HEK293T (cell line): ENCODE results near the gene CHST15.

ENCODE experiments used
- ELF4 ChIP-seq: fragments of 450-650 bp; IDR thresholded peaks from 2 replicates; pipeline ENCODE4 v1.6.1; 2017; ENCODE audit warnings: antibody characterized with exemption
- FOXM1 ChIP-seq: fragments of 450-650 bp; IDR thresholded peaks from 2 replicates; pipeline ENCODE4 v1.6.1; 2017; ENCODE audit warnings: mild to moderate bottlenecking, borderline replicate concordance
- HDGF ChIP-seq: fragments of 450-650 bp; IDR thresholded peaks from 2 replicates; pipeline ENCODE4 v1.6.1; 2017; ENCODE audit warnings: antibody characterized with exemption, borderline replicate concordance

GRCh38 chr10:123991611-123992570, 101.5 kb downstream of the CHST15 start:
- TF ChIP-seq HDGF (no peak), ELF4 (no peak), FOXM1 (no peak)
